ENCODE results near the gene TDP2.

- TF ChIP-seq POLR2A (IDR thresholded peaks at IDR 0.05; ENCODE audit: borderline replicate concordance, extremely low read depth, insufficient read depth, insufficient read length) (no peak), CTCF (IDR thresholded peaks at IDR 0.05 in 2 of 3, conservative IDR thresholded peaks at IDR 0.05 in 1 of 3; ENCODE audit: borderline replicate concordance in 1 of 3, insufficient read depth in 1 of 3, low read depth in 2 of 3, low read length in 2 of 3) (no peak), MAX (IDR thresholded peaks at IDR 0.05) (no peak)
Measured at GRCh38 chr6:24613361-24614042, 53.2 kb downstream of the TDP2 start.

Measured in HCT116 (cell line).